ENCODE measurements around the gene NUP98. TPM values are rescaled to one million over a fixed set of nuclear protein-coding genes. Genes with fewer than 3 reads are reported as not detected.

The NUP98 gene
- 36.4 TPM for polyA plus RNA-seq (2012; ENCODE audit: insufficient read depth, insufficient read length, low read depth)

DNA sequence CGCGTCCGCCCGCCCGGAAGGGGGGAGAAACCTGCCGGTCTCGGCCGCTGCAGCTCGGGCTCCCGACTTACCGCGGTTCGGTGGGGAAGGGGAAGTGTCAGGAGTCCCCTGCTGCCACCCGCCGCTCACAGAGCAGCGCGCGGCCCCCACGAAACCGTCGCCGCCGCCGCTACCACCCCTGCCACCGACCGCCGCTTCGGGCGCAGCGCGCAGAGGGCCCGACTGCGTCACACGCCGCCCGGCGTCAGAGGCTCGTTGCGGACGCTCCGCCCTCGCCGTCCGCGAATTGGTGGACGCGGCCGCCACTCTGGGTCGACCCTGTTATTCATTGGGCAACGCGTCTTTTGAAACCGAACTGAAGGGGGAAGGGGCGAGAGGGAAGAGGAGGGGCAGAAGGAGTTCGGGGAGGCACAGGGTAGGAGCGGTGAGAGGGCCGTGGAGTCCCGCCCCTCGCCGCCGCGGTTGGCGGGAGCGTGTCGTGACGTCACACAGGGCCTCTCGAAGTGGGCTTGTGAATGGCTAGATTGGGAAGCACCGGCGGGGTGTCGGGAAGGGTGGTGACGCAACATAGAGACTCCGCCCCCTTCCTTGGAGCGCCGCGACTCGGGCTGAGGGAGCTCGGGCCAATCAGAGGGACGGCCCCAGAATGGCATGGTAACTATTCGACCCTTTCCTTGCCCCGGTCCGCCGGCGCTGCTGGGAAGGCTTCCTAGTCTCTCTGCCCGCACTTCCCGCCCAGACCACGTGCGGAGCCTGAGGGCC is at the start of gene NUP98:
NUP98 (minus strand) TSS at position 226 of the 762 bp plus-strand sequence. CDS start 15,437 bp downstream, outside the sequence.
- Histone ChIP-seq H3K27me3 (no peaks in the 10 kb centered on the region), H3K4me3 (ENCODE audit: low read depth, low read length) (peak within 1 kb of the TSS; percentile 73), H3K9me3 (no peaks in the 10 kb centered on the region), H3K4me1 (no peaks in the 10 kb centered on the region), H3K36me3 (peaks cover 8% of the 10 kb centered on the region)
- TF ChIP-seq CTCF (IDR thresholded peaks at IDR 0.05; ENCODE audit: low read depth, low read length), result no peak
- DNase-seq, result peak; percentile 95

DNA sequence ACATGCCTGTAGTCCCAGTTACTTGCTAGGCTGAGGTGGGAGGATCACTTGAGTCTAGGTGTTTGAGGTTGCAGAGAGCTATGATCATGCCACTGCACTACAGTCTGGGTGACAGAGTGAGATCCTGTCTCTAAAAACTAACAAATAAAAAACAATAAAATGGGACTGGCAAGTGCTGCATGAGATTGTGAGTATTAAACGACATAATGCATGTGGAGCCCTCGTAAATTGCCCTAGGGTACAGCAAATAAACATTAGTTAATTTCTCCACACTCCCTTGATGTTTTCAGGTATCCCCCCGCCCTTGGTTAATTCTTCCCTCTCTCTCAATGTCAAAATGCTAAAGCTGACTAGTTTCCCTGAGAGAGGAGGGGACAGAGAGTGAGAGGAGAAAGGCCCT is 48.3 kb upstream of the NUP98 start:
- no peaks in the 10 kb centered on the region for H3K9me3 ChIP-seq
- no peak overlapping the region for H3K4me3 ChIP-seq (ENCODE audit: low read depth, low read length)
- no peaks in the 10 kb centered on the region for H3K27me3 ChIP-seq
- no peak for DNase-seq
- no peaks in the 10 kb centered on the region for H3K36me3 ChIP-seq
- no peak for TF ChIP-seq CTCF (IDR thresholded peaks at IDR 0.05; ENCODE audit: low read depth, low read length)
- H3K4me1 ChIP-seq, result no peaks in the 10 kb centered on the region

GRCh38 chr11:3845246-3845645 is 47.9 kb upstream of the NUP98 start:
- no peaks in the 10 kb centered on the region for H3K4me1 ChIP-seq
- no peak for DNase-seq
- no peaks in the 10 kb centered on the region for H3K27me3 ChIP-seq
- no peaks in the 10 kb centered on the region for H3K36me3 ChIP-seq
- TF ChIP-seq CTCF (IDR thresholded peaks at IDR 0.05; ENCODE audit: low read depth, low read length), result no peak
- H3K9me3 ChIP-seq, result no peaks in the 10 kb centered on the region
- H3K4me3 ChIP-seq (ENCODE audit: low read depth, low read length), result no peak overlapping the region

DNA sequence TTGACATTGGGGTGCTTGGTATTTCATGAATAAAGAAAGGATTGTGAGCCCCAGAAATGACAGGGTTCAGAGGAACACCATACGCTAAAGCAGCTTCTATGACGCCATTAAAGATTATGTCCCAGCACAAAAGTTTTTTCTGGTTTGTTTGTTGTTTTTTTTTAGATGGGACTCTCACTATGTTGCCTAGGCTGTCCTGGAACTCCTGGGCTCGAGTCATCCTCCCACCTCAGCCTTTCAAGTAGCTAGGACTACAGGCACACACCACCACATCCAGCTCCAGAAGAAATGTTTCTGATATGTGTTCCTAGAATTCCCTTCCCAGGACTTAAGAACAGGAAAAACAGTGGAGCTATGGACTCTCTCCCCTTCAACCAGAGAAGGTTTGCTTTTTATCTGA is 46.0 kb upstream of the NUP98 start:
- DNase-seq, result no peak

DNA sequence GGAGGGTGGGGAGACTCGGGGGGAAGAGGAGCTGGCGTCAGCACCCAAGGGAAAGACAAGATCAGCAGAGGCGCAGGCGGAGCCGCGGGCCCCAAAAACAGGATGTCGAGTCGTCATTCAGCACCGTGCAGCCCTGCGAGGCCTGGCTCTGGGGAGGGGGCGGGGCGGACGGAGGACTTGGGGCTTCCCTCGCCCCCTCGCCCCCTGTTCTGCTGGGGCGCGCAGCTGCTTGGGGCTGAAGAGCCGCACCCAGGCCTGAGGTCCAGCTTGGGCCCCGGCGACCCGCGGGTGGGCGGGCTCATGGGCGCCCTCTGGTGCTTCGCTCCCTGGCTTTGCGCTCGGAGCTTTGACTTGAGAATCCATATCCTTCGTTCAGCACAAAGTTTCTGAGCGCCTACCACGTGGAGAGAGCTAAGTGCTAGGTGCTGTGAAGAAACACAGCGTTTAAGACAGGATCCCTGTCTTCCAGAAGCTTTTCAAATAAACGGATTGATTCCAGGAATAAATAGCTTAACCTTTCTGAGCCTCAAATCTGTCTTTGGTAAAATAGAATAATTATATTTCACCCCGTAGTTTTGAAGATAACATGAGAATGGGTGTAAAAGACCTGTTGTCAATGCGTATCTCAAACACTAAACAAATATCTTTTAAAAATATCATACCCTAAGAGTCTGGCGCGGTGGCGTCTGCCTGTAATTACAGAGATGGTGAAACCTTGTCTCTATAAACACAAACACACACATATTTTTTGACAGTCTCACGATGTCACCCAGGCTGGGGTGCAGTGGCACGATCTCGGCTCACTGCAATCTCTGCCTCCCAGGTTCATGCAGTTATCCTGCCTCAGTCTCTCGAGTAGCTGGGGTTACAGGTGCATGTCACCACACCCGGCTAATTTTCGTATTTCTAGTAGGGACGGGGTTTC is 44.3 kb upstream of the NUP98 start:
- Histone ChIP-seq H3K27me3 (no peaks in the 10 kb centered on the region), H3K36me3 (no peaks in the 10 kb centered on the region), H3K4me3 (ENCODE audit: low read depth, low read length) (peak overlapping the region; percentile 65), H3K9me3 (no peaks in the 10 kb centered on the region), H3K4me1 (no peaks in the 10 kb centered on the region)
- peak; percentile 80 for DNase-seq
- peak; percentile 57 for TF ChIP-seq CTCF (IDR thresholded peaks at IDR 0.05; ENCODE audit: low read depth, low read length)

More for the DNA sequence above, 46.0 kb upstream of the NUP98 start:
- no peaks in the 10 kb centered on the region for H3K36me3 ChIP-seq
- H3K4me3 ChIP-seq (ENCODE audit: low read depth, low read length), result no peak overlapping the region
- TF ChIP-seq CTCF (IDR thresholded peaks at IDR 0.05; ENCODE audit: low read depth, low read length), result no peak
- no peaks in the 10 kb centered on the region for H3K27me3 ChIP-seq
- no peaks in the 10 kb centered on the region for H3K4me1 ChIP-seq
- H3K9me3 ChIP-seq, result no peaks in the 10 kb centered on the region

Data from BE2C (cell line).